Fibroblast of lung (primary cell): ENCODE data around the gene MCM8. TPM values are rescaled to one million over a fixed set of nuclear protein-coding genes. Genes with fewer than 3 reads are reported as not detected.

ENCODE experiments used
- DNase-seq, 2 donors: peaks; one replicate each; pipeline versions ENCODE4 v3.0.0 to v3.0.0-alpha.2; 2010; ENCODE audit warnings: low read depth in 2 of 2
- H2AFZ ChIP-seq: 2 replicates; pipeline ENCODE4 v1.5.1; 2012; ENCODE audit warnings: low read length, control low read depth, inconsistent platforms
- H3K27ac ChIP-seq: 2 replicates; pipeline ENCODE4 v1.5.1; 2011; ENCODE audit warnings: low read length, control low read depth; ENCODE audit not compliant: insufficient read depth
- H3K27me3 ChIP-seq: 2 replicates; pipeline ENCODE4 v1.5.1; 2011; ENCODE audit warnings: mild to moderate bottlenecking, low read length; ENCODE audit not compliant: control insufficient read depth, insufficient read depth
- H3K36me3 ChIP-seq: 2 replicates; pipeline ENCODE4 v1.5.1; 2011; ENCODE audit warnings: low read length; ENCODE audit not compliant: control insufficient read depth, insufficient read depth
- H3K4me1 ChIP-seq: 2 replicates; pipeline ENCODE4 v1.5.1; 2011; ENCODE audit warnings: low read length; ENCODE audit not compliant: control insufficient read depth, insufficient read depth; ENCODE audit errors: extremely low read depth
- H3K4me2 ChIP-seq: 2 replicates; pipeline ENCODE4 v1.5.1; 2011; ENCODE audit warnings: low read length, control low read depth; ENCODE audit not compliant: insufficient read depth; ENCODE audit errors: extremely low read depth
- H3K4me3 ChIP-seq, 4 experiments: fragments of 200-600 bp in 1 of 4; sonication (generic) in 1 of 4; replicated peaks in 1 of 4; 2 replicates each; pipeline ENCODE4 v1.5.1; 2011 to 2016; ENCODE audit warnings: low read length in 4 of 4, low read depth in 3 of 4, mild to moderate bottlenecking in 3 of 4, control low read depth in 2 of 4, inconsistent platforms in 1 of 4, mixed read lengths in 1 of 4; ENCODE audit not compliant: insufficient read depth in 1 of 4; ENCODE audit errors: control extremely low read depth in 1 of 4
- H3K79me2 ChIP-seq: 2 replicates; pipeline ENCODE4 v1.5.1; 2012; ENCODE audit warnings: mild to moderate bottlenecking, low read length, inconsistent platforms; ENCODE audit not compliant: control insufficient read depth, insufficient read depth
- H3K9ac ChIP-seq: 2 replicates; pipeline ENCODE4 v1.5.1; 2011; ENCODE audit warnings: mild to moderate bottlenecking, low read length, control low read depth; ENCODE audit not compliant: insufficient read depth
- H3K9me3 ChIP-seq: 2 replicates; pipeline ENCODE4 v1.5.1; 2012; ENCODE audit warnings: low read depth, low read length; ENCODE audit not compliant: control insufficient read depth, insufficient read depth
- H4K20me1 ChIP-seq: 2 replicates; pipeline ENCODE4 v1.5.1; 2011; ENCODE audit warnings: low read length; ENCODE audit not compliant: control insufficient read depth, insufficient read depth; ENCODE audit errors: extremely low read depth
- CTCF ChIP-seq, 2 donors: IDR thresholded peaks in 1 of 2; conservative IDR thresholded peaks in 1 of 2; 1 replicate in 1 of 2; 2 replicates in 1 of 2; pipeline ENCODE4 v1.5.1; 2011 to 2012; ENCODE audit warnings: low read length in 2 of 2, control low read depth in 1 of 2, inconsistent platforms in 1 of 2, low read depth in 1 of 2, mild to moderate bottlenecking in 1 of 2
- EZH2 ChIP-seq: IDR thresholded peaks from 2 replicates; pipeline ENCODE4 v1.5.1; 2012; ENCODE audit warnings: low read length, control low read depth, mild to moderate bottlenecking; ENCODE audit errors: missing control alignments
- polyA plus RNA-seq, 2 donors: library from polyadenylated mRNA; depleted of rRNA in 1 of 2; stranded (reverse) in 1 of 2; unstranded in 1 of 2; fragments of >200 nt; gene quantifications; 2 replicates each; pipeline ENCODE4 v1.2.1, GENCODE V29; 2011 to 2012; ENCODE audit warnings: missing spikeins in 1 of 2
- total RNA-seq: library from RNA; depleted of rRNA; stranded (reverse); fragments of >200 nt; gene quantifications from 2 replicates; pipeline ENCODE4 v1.2.1, GENCODE V29; 2014

The MCM8 gene
- total and polyA plus RNA-seq, 2 donors (not counting 1 experiment from before 2014, with no cell fraction given): 4.8 to 5.4 TPM

- Histone ChIP-seq H3K27ac (no peak overlapping the region), H3K36me3 (peaks cover 5% of the 10 kb centered on the region), H2AFZ (no peak overlapping the region), H3K4me3 (no peak overlapping the region), H3K4me2 (no peak overlapping the region), H3K9ac (no peak overlapping the region), H4K20me1 (no peaks in the 10 kb centered on the region), H3K79me2 (no peaks in the 10 kb centered on the region), H3K9me3 (no peaks in the 10 kb centered on the region), H3K27me3 (no peaks in the 10 kb centered on the region), H3K4me1 (no peaks in the 10 kb centered on the region)
- TF ChIP-seq CTCF (conservative IDR thresholded peaks at IDR 0.05 in 1 of 2, IDR thresholded peaks at IDR 0.05 in 1 of 2; ENCODE audit: low read depth in 1 of 2, low read length in 2 of 2): no peak
- TF ChIP-seq EZH2: no peak
- DNase-seq: peak; percentile 43 to 49
These were observed 95.1 kb downstream of the MCM8 start for GRCh38 chr20:6045566-6045965.

DNA sequence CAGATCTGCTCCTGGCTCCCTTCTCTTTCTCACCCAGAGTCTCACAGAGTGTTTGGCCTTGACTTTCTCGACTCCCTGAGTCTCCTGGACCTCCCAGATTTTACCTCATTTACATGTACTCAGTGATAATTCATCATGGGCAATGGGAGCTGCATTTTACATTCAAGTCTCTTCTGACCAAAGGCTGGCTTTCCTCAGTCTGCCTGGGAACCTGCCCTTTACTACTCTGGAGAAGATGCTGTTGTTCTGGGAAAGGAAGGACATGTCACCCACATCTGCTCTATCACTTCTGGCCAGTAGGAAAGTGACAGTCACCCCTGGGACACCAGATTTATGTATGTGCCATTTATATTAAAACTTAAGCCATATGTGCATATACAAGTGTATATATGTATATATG is 96.0 kb downstream of the MCM8 start:
- peaks cover under 1% of the 10 kb centered on the region for H3K4me1 ChIP-seq
- no peak for DNase-seq
- H2AFZ ChIP-seq: no peak overlapping the region
- H3K27me3 ChIP-seq: peaks cover 5% of the 10 kb centered on the region
- no peak overlapping the region for H3K9ac ChIP-seq
- H3K79me2 ChIP-seq: no peaks in the 10 kb centered on the region
- H3K4me2 ChIP-seq: no peak overlapping the region
- H4K20me1 ChIP-seq: no peaks in the 10 kb centered on the region
- peaks cover 2% of the 10 kb centered on the region for H3K36me3 ChIP-seq
- no peaks in the 10 kb centered on the region for H3K9me3 ChIP-seq
- no peak overlapping the region for H3K4me3 ChIP-seq
- no peak for TF ChIP-seq CTCF (conservative IDR thresholded peaks at IDR 0.05 in 1 of 2, IDR thresholded peaks at IDR 0.05 in 1 of 2; ENCODE audit: low read depth in 1 of 2, low read length in 2 of 2)
- no peak for TF ChIP-seq EZH2
- no peak overlapping the region for H3K27ac ChIP-seq

GRCh38 chr20:6048391-6048790 is 97.9 kb downstream of the MCM8 start:
- Histone ChIP-seq H3K4me1 (peaks cover 3% of the 10 kb centered on the region), H3K9ac (no peak overlapping the region), H3K36me3 (no peaks in the 10 kb centered on the region), H3K27ac (no peak overlapping the region), H2AFZ (no peak overlapping the region), H3K9me3 (no peaks in the 10 kb centered on the region), H3K79me2 (no peaks in the 10 kb centered on the region), H3K4me3 (no peak overlapping the region), H3K4me2 (no peak overlapping the region), H4K20me1 (no peaks in the 10 kb centered on the region), H3K27me3 (peaks cover 7% of the 10 kb centered on the region)
- DNase-seq: no peak
- TF ChIP-seq EZH2: no peak
- no peak for TF ChIP-seq CTCF (conservative IDR thresholded peaks at IDR 0.05 in 1 of 2, IDR thresholded peaks at IDR 0.05 in 1 of 2; ENCODE audit: low read depth in 1 of 2, low read length in 2 of 2)

Other genes starting within 250 kb of the MCM8 start
- gene SHLD1, start 200.3 kb upstream of the MCM8 start, total RNA-seq: 2.6 and 3.3 TPM in 2 replicates
- 4.2 TPM in 2 replicates for gene SHLD1, start 200.3 kb upstream of the MCM8 start, polyA plus RNA-seq
- under 0.01 TPM in 1 of 2 replicates, not detected in the other for gene CHGB, start 39.1 kb upstream of the MCM8 start, total RNA-seq
- gene CHGB, start 39.1 kb upstream of the MCM8 start, polyA plus RNA-seq: 0.09 and 0.12 TPM in 2 replicates
- 7.2 and 7.8 TPM in 2 replicates for gene TRMT6, start 119 bp upstream of the MCM8 start, total RNA-seq
- gene TRMT6, start 119 bp upstream of the MCM8 start, polyA plus RNA-seq: 12.5 and 17.1 TPM in 2 replicates
- 30.2 and 30.8 TPM in 2 replicates for gene CRLS1, start 55.5 kb downstream of the MCM8 start, total RNA-seq
- 43.4 and 54.3 TPM in 2 replicates for gene CRLS1, start 55.5 kb downstream of the MCM8 start, polyA plus RNA-seq
- gene LRRN4, start 103.4 kb downstream of the MCM8 start, total RNA-seq: under 0.01 TPM in 1 of 2 replicates, not detected in the other
- gene LRRN4, start 103.4 kb downstream of the MCM8 start, polyA plus RNA-seq: 0.07 TPM in 1 of 2 replicates, not detected in the other
- gene FERMT1, start 172.4 kb downstream of the MCM8 start, total RNA-seq: 3.3 and 6.8 TPM in 2 replicates
- 4.6 and 8.1 TPM in 2 replicates for gene FERMT1, start 172.4 kb downstream of the MCM8 start, polyA plus RNA-seq